Kidney epithelial cell (primary cell): ENCODE measurements around the gene TNIP1. TPM values are rescaled to one million over a fixed set of nuclear protein-coding genes. Genes with fewer than 3 reads are reported as not detected.

Source experiments
- DNase-seq: peaks from one replicate; pipeline ENCODE4 v3.0.0-alpha.2; 2010; ENCODE audit warnings: low read depth
- H3K27me3 ChIP-seq: 2 replicates; pipeline ENCODE4 v1.6.0; 2011; ENCODE audit warnings: low read length; ENCODE audit not compliant: control insufficient read depth, insufficient read depth
- H3K36me3 ChIP-seq: 2 replicates; pipeline ENCODE4 v1.5.1; 2011; ENCODE audit warnings: low read length; ENCODE audit not compliant: control insufficient read depth, insufficient read depth
- H3K4me3 ChIP-seq: 2 replicates; pipeline ENCODE4 v1.5.1; 2011; ENCODE audit warnings: low read depth, mild to moderate bottlenecking, control low read depth, low read length
- total RNA-seq: library from RNA; depleted of rRNA; stranded (reverse); fragments of >200 nt; gene quantifications from 2 replicates; pipeline ENCODE4 v1.2.3, GENCODE V29; 2015
- TF ChIP-seq, protein P1 (sequence below): IDR thresholded peaks from 2 replicates; pipeline ENCODE4 v1.5.1; 2011; ENCODE audit warnings: mild to moderate bottlenecking, moderate library complexity, low read length, control low read depth, inconsistent platforms; ENCODE audit not compliant: insufficient read depth, poor library complexity, severe bottlenecking

The TNIP1 gene
- total RNA-seq, 1 donor from 2014 or later = 454 TPM

DNA sequence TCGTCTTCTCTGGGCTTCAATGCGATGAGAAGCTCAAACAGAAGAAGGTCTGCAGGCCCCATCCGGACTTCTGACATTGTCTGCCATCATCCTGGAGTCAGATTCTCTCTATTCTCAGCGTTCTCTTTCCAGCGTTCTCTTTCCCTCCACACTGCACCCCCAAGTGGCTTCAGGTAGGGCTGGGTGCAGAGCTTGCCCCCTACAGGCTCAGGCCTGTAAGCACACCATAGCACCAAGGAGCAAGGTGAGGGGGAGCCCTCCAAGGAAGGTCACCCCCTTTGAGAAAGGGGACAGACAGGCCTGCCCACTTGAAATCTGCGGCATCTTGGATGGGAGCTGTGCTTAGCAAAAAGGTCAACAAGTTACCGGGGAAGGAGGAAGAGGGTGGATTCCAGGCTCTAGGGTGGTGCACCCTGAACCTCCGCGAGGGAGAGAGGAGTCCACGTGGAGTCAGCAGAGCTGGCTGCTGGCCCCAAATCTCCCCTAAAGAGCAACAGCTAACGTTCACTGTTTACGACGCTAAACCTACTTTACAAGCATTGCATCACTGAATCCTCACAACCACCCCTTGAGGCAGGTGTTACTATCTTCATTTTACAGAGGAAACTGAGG is 32.9 kb downstream of the TNIP1 start:
- peaks cover 4% of the 10 kb centered on the region for H3K36me3 ChIP-seq
- H3K27me3 ChIP-seq = no peaks in the 10 kb centered on the region
- no peak overlapping the region for H3K4me3 ChIP-seq
- TF ChIP-seq, protein P1, sequence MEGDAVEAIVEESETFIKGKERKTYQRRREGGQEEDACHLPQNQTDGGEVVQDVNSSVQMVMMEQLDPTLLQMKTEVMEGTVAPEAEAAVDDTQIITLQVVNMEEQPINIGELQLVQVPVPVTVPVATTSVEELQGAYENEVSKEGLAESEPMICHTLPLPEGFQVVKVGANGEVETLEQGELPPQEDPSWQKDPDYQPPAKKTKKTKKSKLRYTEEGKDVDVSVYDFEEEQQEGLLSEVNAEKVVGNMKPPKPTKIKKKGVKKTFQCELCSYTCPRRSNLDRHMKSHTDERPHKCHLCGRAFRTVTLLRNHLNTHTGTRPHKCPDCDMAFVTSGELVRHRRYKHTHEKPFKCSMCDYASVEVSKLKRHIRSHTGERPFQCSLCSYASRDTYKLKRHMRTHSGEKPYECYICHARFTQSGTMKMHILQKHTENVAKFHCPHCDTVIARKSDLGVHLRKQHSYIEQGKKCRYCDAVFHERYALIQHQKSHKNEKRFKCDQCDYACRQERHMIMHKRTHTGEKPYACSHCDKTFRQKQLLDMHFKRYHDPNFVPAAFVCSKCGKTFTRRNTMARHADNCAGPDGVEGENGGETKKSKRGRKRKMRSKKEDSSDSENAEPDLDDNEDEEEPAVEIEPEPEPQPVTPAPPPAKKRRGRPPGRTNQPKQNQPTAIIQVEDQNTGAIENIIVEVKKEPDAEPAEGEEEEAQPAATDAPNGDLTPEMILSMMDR = peak; percentile 89
- no peak for DNase-seq

GRCh38 chr5:151042453-151043093 is 38.3 kb downstream of the TNIP1 start:
- Histone ChIP-seq H3K4me3 (no peak overlapping the region), H3K27me3 (no peaks in the 10 kb centered on the region), H3K36me3 (peaks cover 5% of the 10 kb centered on the region)
- DNase-seq = no peak
- TF ChIP-seq, protein P1 = no peak

- Histone ChIP-seq H3K27me3 (no peaks in the 10 kb centered on the region), H3K36me3 (peaks cover 7% of the 10 kb centered on the region), H3K4me3 (no peak overlapping the region)
- DNase-seq = no peak
- TF ChIP-seq, protein P1 = no peak
These were observed 39.1 kb downstream of the TNIP1 start for GRCh38 chr5:151041577-151042268.

DNA sequence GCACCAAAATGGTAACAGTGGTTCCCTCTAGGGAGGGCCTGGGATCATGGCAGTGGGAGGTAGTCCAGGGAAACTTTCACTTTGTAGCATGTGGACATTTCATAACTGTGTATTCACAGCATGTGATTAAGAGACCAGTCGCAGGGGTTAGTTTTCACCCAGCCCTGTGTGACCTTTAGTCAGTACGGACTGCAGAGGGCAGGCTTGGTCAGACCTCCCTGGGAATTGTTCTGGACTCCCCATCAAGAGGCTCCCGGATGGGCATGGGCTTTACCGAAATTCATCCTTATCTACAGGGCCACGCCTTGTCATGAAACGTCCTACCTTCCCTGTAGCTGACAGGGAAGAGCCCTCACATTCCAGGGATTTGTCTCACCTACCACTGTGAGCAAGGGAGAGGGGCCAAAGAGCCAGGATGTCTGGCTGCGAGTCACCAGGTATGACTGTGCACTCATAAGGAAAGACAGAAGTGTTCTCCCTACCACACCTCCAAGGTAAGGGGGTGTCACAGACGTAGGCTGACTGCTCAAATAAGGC is 40.6 kb downstream of the TNIP1 start:
- no peaks in the 10 kb centered on the region for H3K27me3 ChIP-seq
- TF ChIP-seq, protein P1 = no peak
- peaks cover 7% of the 10 kb centered on the region for H3K36me3 ChIP-seq
- H3K4me3 ChIP-seq = no peak overlapping the region
- DNase-seq = no peak

DNA sequence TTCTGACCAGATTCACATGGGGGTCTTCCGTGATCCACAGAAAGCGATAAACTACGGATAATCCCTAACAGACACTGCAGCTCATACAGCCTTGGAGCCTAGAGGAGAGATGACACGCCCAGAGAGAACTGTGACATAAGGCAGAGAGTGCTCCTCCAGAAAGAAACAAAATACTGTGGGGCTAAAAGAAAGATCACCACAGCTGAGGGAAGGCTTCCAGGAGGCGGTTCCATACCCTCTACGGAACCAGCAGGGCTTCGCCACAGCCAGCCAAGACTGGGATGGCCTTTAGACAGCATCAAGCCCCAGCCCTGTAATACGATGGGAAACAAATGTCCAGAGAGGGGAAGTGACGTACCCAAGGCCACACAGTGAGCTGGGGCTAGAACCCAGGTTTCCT is 41.2 kb downstream of the TNIP1 start:
- no peaks in the 10 kb centered on the region for H3K27me3 ChIP-seq
- TF ChIP-seq, protein P1 = no peak
- peaks cover 7% of the 10 kb centered on the region for H3K36me3 ChIP-seq
- no peak for DNase-seq
- no peak overlapping the region for H3K4me3 ChIP-seq
